GM18499 (cell line): ENCODE data around the gene STAC3.
A peak's percentile ranks its signal among the peaks of the same experiment; 100 is the strongest.
"Not testable (repeated sequence)": the region's sequence is repeated elsewhere in the genome, so short reads cannot be mapped to it uniquely, and the experiment has no call there.

Experiments used
- ATAC-seq: cut with Tn5 transposase; IDR thresholded peaks from one replicate; pipeline ENCODE4 v1.9.1; 2021; ENCODE audit warnings: moderate number of reproducible peaks; ENCODE audit not compliant: insufficient read depth, unreplicated experiment

Gene STAC3

DNA sequence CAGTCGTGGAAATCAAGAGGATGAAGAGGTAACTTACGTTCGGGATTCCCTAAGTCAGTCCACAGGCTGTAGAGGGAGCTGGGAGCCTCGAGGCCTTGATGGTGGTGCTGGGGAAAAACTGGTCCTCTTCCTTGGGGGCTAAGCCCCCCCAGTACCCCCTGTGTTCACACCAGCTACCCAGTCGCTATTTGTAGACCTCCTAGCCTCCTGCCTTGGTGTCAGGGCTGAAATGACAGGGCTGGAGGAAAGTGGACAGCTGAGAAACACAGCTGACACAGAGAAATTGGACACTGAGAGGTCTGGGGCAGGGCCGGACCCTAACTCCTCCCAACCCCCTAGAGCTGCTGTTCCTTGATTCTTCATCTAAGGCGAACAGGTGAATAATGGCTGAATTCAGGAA, at the start of gene STAC3:
Gene STAC3 (minus strand): TSS at position 232 of the 400 bp plus-strand sequence. CDS start 1,551 bp downstream, outside the sequence.
- ATAC-seq, result no peak

DNA sequence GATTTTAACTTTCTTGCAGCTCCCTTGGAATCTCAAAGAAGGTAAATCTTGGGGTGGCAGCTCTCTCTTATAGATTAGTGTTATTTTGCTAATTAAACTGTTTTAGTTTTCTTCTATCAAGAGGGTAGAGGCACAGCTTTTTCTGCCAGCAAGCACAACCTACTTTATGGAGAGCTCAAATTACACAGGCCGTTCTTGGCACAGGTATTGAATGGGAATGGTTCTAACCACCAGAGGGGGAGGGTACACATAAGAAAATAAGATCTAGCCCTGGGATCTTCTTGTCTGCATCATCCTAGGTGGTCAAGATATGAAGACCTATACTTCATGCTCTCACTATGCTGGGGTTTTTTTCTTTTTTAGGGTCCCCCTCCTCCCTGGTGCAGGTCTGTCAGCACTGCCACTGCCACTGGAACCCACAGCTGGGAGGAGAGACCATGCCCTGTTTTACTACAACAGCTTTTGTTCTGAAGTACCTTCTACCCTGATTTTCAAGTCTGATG, 48.6 kb upstream of the STAC3 start:
- no peak for ATAC-seq

DNA sequence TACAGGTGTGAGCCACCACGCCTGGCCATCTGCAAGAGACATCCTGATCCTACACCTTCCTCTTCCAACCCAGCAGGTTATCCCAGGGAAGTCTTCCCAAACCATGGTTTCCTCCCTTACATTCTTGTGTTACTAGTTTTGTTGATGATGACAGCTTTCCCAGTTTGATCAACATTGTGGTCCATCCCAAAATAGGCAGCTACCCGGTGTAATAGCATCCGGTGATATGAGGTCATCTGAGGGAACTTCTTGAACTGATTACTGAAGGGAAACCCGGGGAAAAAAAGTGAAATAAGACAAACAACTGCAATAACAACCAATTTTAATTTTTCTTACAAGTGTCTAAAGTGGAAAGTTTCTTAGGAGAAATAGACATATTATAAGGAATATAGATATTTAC, 45.3 kb upstream of the STAC3 start:
- no peak for ATAC-seq

DNA sequence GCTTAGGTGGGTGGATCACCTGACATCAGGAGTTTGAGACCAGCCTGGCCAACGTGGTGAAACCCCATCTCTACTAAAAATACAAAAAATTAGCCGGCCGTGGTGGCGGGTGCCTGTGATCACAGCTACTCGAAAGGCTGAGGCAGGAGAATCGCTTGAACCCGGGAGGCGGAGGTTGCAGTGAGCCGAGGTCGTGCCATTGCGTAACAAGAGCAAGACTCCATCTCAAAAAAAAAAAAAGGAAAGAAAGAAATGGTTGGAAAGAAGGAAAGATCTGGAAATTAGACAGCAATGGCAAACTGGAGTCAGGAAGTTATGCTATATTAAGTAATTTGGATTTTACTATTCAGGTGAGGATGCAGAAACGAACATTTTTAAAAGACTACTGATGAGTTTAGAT, 31.1 kb upstream of the STAC3 start:
- not testable (repeated sequence) for ATAC-seq

DNA sequence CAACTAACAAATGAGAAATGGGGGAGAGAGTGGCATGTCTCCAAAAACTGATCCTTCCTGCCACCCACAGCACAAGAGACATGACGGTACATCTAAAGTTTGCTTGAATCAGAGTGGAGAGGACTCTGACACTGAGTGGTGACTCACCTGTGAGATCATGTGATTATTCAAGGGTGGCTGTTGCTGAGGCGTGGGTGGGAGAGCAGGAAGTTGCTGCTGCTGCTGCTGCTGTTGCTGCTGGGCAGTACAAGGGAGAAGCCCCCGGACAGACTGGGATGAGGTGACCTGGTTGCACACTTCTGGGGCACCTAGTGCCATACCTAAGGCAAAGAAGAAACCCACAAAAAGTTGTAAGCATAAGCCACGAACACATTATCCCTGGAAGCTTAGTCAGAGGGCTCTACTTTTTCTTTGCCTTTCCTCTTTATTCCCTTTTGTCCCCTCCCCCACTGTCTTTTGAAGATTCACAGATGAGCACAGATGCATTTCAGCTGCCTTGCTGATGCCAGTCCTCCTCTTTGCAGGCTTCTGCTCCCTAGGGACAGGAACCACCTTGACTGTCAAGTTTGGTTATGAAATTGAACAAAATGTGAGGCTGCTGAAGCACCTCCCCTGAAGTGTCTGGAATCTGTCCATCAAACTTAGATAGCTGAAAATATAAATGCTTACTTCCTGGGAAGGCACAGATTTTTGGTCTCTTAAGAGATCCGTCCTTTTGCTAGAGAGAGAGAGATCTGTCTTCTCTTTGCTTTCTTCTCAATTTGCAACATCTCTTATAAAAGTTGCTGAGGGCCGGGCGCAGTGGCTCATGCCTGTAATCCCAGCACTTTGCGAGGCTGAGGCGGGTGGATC, 29.4 kb upstream of the STAC3 start:
- peak; percentile 79 for ATAC-seq

DNA sequence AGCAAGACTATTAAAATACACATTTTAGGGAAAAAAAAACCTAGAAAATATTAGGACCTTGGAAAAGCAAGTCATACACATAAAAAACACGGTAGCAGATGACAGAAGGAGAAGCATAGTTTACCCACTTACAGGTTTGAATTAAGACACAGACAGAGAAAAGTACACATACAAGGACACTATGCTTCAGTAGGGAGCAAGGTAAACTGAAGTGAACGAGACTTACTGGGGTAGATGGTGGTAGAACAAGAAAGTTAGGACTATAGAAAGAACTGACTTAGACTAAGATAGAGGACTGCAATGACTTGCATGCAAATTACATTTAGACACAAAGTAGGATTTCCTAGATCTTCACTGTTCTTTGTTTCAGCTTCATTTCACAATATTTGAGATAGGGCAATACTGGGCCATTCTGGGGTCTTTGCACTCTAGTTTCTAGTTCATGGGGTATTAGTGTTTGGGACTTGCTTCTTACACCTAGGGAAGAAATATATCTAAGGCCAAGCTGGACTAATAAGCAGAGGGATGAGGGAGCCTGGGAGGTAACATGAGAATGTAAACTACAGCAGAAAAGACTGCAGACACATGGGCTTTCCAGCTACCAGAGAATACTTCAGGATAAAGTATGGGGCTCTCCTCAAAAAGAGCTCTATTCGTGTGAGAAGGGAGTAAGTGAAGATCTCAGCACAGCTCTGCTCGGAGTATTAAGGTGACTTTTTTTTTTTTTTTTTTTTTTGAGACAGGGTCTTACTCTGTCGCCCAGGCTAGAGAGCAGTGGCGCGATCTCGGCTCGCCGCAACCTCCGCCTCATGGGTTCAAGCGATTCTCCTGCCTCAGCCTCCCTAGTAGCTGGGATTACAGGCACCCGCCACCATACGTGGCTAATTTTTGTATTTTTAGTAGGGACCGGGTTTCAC, 27.7 kb upstream of the STAC3 start:
- no peak for ATAC-seq

DNA sequence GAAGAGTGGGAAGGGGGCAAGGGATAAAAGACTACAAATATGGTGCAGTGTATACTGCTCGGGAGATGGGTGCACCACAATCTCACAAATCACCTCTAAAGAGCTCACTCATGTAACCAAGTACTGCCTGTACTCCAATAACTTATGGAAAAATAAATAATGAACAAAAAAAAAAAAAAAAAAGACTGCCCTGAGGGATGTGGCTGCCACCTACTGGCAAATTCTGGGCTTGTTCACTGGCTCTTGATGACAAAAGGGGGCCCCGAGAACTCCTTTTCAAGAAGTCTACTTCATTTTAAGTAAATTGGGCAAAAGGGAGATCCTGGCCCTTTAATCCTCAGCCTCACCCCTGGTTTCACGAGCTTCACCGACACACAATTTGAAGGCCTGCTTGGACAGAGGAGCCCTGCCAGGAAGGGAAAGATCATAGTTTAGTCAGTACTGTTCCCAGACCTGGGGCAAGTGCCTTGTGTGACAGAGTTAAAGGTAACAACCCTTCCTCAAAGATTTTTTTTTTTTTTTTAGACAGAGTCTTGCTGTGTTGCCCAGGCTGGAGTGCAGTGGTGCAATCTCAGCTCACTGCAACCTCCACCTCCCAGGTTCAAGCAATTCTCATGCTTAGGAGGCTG, 26.1 kb upstream of the STAC3 start:
- no peak for ATAC-seq

DNA sequence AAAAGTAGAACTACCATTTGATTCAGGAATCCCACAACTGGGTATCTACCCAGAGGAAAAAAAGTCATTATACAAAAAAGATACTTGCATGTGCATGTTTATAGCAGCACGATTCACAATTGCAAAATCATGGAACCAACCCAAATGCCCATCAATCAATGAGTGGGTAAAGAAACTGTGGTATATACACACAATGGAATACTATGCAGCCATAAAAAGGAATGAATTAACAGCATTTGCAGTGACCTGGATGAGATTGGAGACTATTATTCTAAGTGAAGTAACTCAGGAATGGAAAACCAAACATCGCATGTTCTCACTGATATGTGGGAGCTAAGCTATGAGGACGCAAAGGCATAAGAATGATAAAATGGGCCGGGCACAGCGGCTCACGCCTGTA, 25.2 kb upstream of the STAC3 start:
- ATAC-seq, result not testable (repeated sequence)

DNA sequence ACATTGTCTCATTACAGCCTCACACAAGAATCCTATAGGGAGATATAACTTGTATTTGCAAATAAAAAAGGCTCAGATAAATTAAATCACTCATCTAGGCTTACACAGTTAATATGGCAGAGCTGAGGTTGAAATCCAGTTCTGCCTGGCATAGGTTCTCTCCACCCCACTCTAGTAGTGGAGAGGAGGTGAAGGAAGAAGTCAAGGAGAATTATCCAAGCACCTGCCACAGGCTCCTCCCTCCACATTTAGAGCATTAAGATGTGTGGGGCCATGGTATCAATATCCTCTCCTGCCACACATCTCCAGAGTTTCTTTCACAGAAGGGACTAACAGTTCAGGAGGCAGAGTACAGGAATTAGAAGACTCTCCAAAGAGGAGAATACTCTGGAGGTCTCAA, 22.5 kb upstream of the STAC3 start:
- no peak for ATAC-seq

DNA sequence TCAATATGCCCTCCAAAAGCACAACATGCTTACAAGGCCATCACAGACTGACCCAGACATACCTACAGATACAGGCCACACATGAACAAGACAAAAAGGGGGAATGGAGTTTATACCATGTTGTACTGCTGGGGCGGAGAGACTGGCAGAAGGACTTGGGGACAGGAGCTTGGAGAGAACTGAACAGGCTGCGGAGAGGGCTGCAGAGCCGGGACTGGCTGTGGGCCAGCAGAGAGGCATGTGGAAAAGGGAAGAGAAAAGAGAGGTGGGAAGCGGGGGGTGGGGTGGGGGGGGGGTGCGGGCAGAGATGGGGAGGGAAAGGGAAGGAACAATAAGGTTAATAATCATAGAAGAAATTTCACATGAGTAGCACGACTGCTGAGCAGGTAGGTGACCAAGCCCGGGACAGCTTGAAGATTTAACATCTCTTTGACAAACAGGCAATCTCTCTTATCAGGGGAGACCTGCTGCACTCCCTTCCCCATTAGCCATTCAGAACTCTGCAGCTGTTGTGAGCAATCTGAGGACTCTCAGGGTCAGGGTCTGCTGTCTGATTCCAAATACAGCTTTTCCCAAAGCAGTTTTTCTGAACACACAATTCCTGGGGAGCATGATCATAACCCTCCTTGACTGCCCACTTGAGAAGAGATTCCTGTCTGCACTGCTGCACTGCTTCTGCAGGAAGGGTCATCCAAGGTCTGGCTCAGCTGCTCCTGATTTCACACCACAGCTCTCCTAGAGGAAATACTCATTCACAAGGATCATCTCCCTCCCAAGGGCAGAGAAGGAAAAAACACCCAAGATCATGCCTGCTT, 21.6 kb upstream of the STAC3 start:
- no peak for ATAC-seq

DNA sequence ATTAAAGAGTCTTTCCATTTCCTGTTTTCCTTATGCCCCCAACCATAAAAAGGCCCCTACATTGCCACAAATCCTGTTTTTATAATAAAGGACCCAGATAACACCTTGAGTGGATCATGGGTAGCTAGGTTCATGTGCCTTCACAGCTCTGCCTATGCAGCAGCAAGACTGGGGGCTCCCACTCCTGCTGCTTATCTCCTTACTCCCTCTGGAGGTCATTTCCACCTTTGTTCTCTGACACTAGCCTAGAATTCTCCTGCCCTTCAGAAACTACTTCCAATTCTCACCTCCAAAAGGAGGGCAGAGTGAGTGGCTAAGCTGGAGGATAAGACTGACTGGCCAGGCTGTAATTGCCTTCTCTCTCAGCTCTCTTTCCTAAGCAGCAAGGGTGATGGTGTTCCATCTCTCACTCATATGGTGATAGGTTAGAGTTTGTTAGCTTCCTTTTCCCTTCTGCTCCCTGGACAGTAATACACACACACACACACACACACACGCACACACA, 20.0 kb upstream of the STAC3 start:
- no peak for ATAC-seq

DNA sequence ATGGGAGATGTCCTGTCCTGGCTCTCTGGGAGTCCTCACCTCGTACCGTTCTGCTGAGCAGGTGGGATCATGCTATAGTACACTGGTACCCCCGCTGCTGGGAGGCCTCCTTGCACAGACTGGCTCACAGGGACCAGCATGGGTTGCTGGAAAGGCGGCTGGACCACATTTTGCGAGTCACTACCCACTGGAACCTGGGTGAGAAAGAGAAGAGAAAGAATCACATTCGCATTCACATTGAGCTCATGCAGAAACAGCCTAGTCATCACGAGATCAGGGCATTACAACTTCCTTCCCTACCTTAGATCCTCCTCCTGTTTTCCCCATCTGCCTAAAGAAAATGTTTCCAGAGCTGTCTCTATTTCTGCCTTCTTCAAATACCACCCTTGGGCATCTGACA, 17.3 kb upstream of the STAC3 start:
- ATAC-seq, result no peak

DNA sequence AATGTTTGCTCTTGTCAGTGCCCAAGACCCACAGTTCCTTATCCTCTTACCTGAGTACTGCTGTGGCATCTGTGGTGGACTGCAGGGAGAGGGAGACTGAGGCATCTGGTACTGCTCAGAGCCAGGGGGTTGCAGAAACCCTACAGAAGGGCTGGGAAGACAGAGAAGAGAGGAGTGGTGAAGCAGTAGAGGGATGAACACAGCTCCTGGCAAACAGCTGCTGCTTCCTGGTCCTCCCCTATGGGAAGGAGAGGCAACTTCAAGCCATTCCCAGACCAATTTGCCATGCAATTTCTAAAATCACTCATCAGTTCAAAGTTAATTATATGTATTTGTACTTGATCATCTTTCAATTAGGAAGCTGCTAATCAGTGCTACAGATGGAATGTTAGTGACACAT, 15.7 kb upstream of the STAC3 start:
- ATAC-seq, result no peak

DNA sequence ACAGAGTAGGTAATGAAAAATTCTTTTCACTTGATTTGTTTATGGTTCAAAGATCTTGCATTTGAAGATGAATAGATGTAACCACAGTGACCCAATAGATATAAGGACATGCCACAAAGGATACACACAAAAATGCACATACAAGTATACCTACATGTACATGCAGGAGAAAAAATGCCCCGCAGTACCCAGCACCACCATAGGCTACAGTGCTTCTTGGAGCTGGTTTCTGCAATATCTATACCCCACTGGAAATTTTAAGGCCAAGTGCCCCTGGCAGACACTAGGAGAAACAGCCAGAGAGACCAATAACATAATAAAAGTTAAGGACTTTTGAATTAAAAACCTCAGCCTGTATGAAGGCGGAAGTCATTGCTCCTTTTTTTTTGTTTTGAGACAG, 12.1 kb upstream of the STAC3 start:
- no peak for ATAC-seq

DNA sequence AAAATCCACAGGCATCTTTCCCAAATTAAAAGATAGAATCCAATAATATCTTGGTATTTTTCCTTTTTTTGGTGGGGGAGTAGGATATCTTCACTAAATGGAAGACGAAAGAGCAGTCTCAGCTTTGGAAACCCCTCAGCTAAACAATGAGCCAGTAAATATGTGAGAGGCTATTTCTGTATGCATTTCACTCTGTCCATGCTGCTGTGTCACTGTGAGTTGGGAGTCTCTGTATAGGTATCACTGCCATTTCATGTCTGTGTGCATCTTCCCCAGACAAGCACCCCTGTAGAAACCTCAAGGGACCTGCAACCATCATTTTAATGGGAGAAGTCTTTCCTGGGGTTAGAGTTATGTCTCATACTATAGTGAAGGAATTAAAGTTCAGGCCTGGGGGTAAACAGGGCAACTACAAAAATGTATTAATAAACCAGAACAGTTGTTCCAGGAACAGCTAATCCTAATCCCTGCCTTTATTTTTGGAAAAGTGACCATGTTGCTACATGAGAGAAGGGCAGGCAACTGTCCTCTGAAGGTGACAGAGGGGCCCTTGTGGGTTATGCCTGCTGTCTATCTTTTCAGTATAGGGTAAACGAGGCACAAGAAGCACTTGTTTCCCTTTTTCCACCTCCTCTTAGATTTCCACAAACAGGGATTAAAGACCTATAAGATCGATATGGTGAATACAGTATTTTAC, 11.3 kb upstream of the STAC3 start:
- no peak for ATAC-seq

DNA sequence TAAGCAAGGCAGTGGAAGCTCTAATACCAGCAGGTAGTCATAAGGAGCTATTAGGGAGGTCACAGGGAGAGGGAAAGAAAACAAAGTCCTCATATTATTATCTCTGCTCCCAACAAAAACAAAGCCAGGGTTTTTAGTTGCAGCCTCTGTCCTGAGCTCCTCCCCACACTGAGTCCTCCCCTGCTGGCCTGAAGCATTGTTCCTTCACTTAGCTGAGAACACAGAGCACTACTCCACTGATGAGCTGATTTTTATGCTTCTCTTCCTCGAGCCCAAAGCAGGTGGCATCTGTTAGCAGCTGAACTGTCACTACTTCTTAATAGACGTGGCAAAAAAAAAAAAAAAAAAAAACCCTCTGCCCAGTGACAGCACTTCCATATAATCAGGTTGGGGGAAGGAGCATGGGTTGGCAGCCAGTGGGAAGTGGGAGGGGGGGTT, 10.5 kb upstream of the STAC3 start:
- ATAC-seq, result no peak

DNA sequence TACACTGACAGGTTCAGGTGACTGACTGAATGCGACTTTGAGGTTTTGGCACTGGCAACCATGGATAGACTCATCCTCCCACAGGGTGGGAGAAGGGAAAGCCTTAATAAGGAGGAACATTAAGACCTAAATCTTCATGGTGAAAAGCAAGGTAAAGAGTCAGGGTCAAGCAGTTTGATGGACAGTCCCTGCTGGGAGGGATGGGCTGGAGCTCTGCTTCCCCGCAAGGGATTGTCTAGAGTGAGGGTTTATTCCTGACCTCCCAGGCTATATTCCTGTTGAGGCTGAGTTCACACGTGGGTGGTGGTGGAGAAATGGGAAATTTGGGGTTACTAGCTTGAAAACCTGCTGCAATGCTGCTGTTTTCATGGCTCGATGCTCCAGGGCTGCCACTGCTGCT, 9.4 kb upstream of the STAC3 start:
- no peak for ATAC-seq

DNA sequence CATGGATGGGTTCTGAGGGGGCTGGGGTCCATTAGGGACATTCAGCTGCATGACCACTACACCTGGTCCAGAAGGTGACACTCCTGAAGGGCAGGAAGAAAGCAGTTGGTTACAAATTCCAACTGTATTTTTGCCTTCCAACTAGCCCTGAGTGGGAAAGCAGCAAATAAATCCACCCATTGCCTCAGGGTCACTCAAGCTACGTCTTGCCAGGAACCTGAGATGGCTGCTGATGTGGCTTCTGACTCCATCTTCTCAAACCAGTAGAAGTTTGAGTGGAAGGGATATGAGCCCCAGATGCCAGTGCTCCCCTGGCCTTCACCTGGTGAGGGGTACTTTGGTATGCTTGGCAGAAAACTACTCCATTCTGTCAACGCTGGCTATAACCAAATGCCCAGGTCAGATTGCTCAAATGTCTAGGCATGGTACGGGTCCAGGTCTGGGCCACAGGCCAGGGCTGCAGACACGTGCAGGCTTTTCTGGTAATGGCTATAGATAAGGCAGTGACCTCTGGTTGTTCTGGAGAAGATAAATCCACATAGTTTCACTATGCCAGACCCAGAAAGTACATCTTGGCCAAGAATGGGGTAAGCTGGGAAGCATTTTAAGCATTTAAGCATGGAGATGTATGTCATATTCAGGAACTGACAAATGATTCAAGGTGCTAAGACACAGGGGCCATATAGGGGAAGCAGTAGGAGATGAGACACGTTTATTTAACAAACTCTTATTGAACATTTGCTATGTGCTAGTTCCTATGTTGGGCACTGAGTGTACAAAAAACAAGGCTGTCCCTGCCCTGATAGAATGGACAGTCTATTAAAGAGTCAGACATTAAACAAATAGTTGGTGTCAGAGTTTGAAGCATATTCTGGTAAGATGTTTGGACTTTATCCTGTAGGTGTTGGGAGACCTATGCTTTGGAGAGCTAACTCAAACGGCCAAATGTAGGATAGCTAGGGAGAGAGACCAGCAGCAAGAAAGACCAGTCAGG, 8.3 kb upstream of the STAC3 start:
- no peak for ATAC-seq
